ENCODE results near the gene LY6G6D. TPM values are rescaled to one million over a fixed set of nuclear protein-coding genes. Genes with fewer than 3 reads are reported as not detected.
A peak's percentile ranks its signal among the peaks of the same experiment; 100 is the strongest.

LY6G6D gene
- total and polyA plus RNA-seq, 2 of the 13 experiments (the other 11 are each of a cell fraction or from before 2014, with no cell fraction given), result not detected

GRCh38 chr6:31702819-31703716, 12.1 kb upstream of the LY6G6D start, which contains the start of gene ABHD16A (continued):
- TF ChIP-seq ZNF407 (CRISPR knock-in tag; IDR thresholded peaks at IDR 0.05; ENCODE audit: not compliant biosample characterization), result no peak
- peak; percentile 39; the same call in 1 of the 2 replicates for TF ChIP-seq ZNF510 (CRISPR knock-in tag; IDR thresholded peaks at IDR 0.05; ENCODE audit: low read depth)
- TF ChIP-seq ZNF329 (CRISPR knock-in tag; IDR thresholded peaks at IDR 0.05; ENCODE audit: low read depth), result 0 out of 2 replicates have a peak, but pooled peaks have one; percentile 68
- peak; percentile 91; the same call in 1 of the 2 replicates for TF ChIP-seq SMYD3 (CRISPR knock-in tag; IDR thresholded peaks at IDR 0.05)
- TF ChIP-seq ZNF468 (CRISPR knock-in tag; IDR thresholded peaks at IDR 0.05), result no peak
- no peak for TF ChIP-seq JDP2 (CRISPR knock-in tag; IDR thresholded peaks at IDR 0.05; ENCODE audit: borderline replicate concordance)
- no peak for TF ChIP-seq ZNF557 (CRISPR knock-in tag; IDR thresholded peaks at IDR 0.05)
- TF ChIP-seq MYC (CRISPR knock-in tag; IDR thresholded peaks at IDR 0.05; ENCODE audit: borderline replicate concordance), result no peak; the same call in 1 of the 2 replicates
- peak; percentile 88 for TF ChIP-seq CREB1 (IDR thresholded peaks at IDR 0.05)
- TF ChIP-seq CREB1 (CRISPR knock-in tag; IDR thresholded peaks at IDR 0.05), result peak; percentile 96
- no peak for TF ChIP-seq NFE2L2 (IDR thresholded peaks at IDR 0.05; ENCODE audit: low read length)
- TF ChIP-seq KMT2A (CRISPR knock-in tag; IDR thresholded peaks at IDR 0.05), result 0 out of 2 replicates have a peak, but pooled peaks have one; percentile 18
- TF ChIP-seq ZFP36 (IDR thresholded peaks at IDR 0.05; ENCODE audit: borderline replicate concordance, low read depth, low read length, partially characterized antibody), result no peak
- TF ChIP-seq GTF3A (CRISPR knock-in tag; conservative IDR thresholded peaks at IDR 0.05), result no peak
- TF ChIP-seq ETV5 (CRISPR knock-in tag; IDR thresholded peaks at IDR 0.05; ENCODE audit: borderline replicate concordance), result peak; percentile 87; the same call in 1 of the 2 replicates
- peak; percentile 29 for TF ChIP-seq AGO2 (optimal IDR thresholded peaks at IDR 0.05; ENCODE audit: low read depth, low read length)
- no peak for TF ChIP-seq ZNF496 (CRISPR knock-in tag; IDR thresholded peaks at IDR 0.05; ENCODE audit: insufficient replicate concordance)
- TF ChIP-seq, protein P1, sequence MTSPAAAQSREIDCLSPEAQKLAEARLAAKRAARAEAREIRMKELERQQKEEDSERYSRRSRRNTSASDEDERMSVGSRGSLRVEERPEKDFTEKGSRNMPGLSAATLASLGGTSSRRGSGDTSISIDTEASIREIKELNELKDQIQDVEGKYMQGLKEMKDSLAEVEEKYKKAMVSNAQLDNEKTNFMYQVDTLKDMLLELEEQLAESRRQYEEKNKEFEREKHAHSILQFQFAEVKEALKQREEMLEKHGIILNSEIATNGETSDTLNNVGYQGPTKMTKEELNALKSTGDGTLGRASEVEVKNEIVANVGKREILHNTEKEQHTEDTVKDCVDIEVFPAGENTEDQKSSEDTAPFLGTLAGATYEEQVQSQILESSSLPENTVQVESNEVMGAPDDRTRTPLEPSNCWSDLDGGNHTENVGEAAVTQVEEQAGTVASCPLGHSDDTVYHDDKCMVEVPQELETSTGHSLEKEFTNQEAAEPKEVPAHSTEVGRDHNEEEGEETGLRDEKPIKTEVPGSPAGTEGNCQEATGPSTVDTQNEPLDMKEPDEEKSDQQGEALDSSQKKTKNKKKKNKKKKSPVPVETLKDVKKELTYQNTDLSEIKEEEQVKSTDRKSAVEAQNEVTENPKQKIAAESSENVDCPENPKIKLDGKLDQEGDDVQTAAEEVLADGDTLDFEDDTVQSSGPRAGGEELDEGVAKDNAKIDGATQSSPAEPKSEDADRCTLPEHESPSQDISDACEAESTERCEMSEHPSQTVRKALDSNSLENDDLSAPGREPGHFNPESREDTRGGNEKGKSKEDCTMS (CRISPR knock-in tag; conservative IDR thresholded peaks at IDR 0.05), result no peak
- TF ChIP-seq ISL2 (CRISPR knock-in tag; IDR thresholded peaks at IDR 0.05), result no peak; the same call in none of the 2 replicates

Data from HepG2 (cell line).